Endodermal cell (in vitro differentiated cells): ENCODE measurements around the gene DSTN. TPM values are rescaled to one million over a fixed set of nuclear protein-coding genes. Genes with fewer than 3 reads are reported as not detected.

Experiments used
- DNase-seq: peaks from one replicate; pipeline ENCODE4 v3.0.0-alpha.2; 2017
- H3K27ac ChIP-seq: 2 replicates; pipeline ENCODE4 v1.5.1; 2013; ENCODE audit warnings: mild to moderate bottlenecking, low read depth, low read length, moderate library complexity
- H3K27me3 ChIP-seq: 2 replicates; pipeline ENCODE4 v1.6.1; 2013; ENCODE audit warnings: mild to moderate bottlenecking, low read length, moderate library complexity; ENCODE audit not compliant: insufficient read depth, control insufficient read depth, poor library complexity, severe bottlenecking
- H3K36me3 ChIP-seq: 2 replicates; pipeline ENCODE4 v1.7.0; 2013; ENCODE audit warnings: mild to moderate bottlenecking, low read length, moderate library complexity; ENCODE audit not compliant: control insufficient read depth, insufficient read depth
- H3K4me1 ChIP-seq: one replicate; pipeline ENCODE4 v1.7.0; 2013; ENCODE audit warnings: low read length; ENCODE audit not compliant: control insufficient read depth, insufficient read depth
- H3K4me3 ChIP-seq: 2 replicates; pipeline ENCODE4 v1.5.1; 2013; ENCODE audit warnings: mild to moderate bottlenecking, low read length, moderate library complexity
- H3K9ac ChIP-seq: 2 replicates; pipeline ENCODE4 v1.6.1; 2013; ENCODE audit warnings: mild to moderate bottlenecking, low read length, moderate library complexity; ENCODE audit not compliant: poor library complexity, severe bottlenecking; ENCODE audit errors: extremely low read depth
- H3K9me3 ChIP-seq: 2 replicates; pipeline ENCODE4 v1.6.1; 2013; ENCODE audit warnings: mild to moderate bottlenecking, low read length, moderate library complexity; ENCODE audit not compliant: control insufficient read depth
- H3K27ac Mint-ChIP-seq: 2 replicates; pipeline ENCODE4 v1.8.0; 2020; ENCODE audit warnings: mixed read lengths
- H3K27me3 Mint-ChIP-seq: 2 replicates; pipeline ENCODE4 v1.8.0; 2021; ENCODE audit warnings: mild to moderate bottlenecking, mixed read lengths; ENCODE audit not compliant: insufficient read depth
- H3K36me3 Mint-ChIP-seq: 2 replicates; pipeline ENCODE4 v1.8.0; 2020; ENCODE audit warnings: low read depth, mixed read lengths
- H3K4me1 Mint-ChIP-seq: 2 replicates; pipeline ENCODE4 v1.8.0; 2020; ENCODE audit warnings: mixed read lengths
- H3K4me3 Mint-ChIP-seq: 2 replicates; pipeline ENCODE4 v1.8.0; 2020; ENCODE audit warnings: mild to moderate bottlenecking, moderate library complexity, mixed read lengths
- H3K9me3 Mint-ChIP-seq: 2 replicates; pipeline ENCODE4 v1.8.0; 2020; ENCODE audit warnings: mild to moderate bottlenecking, mixed read lengths
- CTCF ChIP-seq: fragments of 200-600 bp; sonication (generic); conservative IDR thresholded peaks from 2 replicates; pipeline ENCODE4 v1.5.0; 2021; ENCODE audit warnings: antibody characterized with exemption, mild to moderate bottlenecking
- WGBS, 2 experiments: methylation state at CpG; one replicate each; pipeline versions ENCODE4 v1.1.5 to v1.1.7; 2013; ENCODE audit warnings: missing lambda C conversion rate in 2 of 2, mixed read lengths in 1 of 2; ENCODE audit not compliant: insufficient coverage in 1 of 2, insufficient read length in 1 of 2; 5-methylcytosine and 5-hydroxymethylcytosine counted together
- total RNA-seq, 2 donors: library from RNA; stranded (reverse); fragmentation: NEBNext Ultra II Directional in 1 of 2; extraction: Animal tissue kit (Norgen Biotek cat#: 25700) in 1 of 2; gene quantifications; 2 replicates in 1 of 2; 3 replicates in 1 of 2; pipeline ENCODE4 v1.2.1, GENCODE V29; 2021

The DSTN gene
- total RNA-seq, 2 donors from 2014 or later, result 196 to 204 TPM

GRCh38 chr20:17631576-17632319, 61.9 kb downstream of the DSTN start:
- Mint-ChIP-seq H3K4me1 (no peaks in the 10 kb centered on the region), H3K9me3 (no peaks in the 10 kb centered on the region), H3K27me3 (no peaks in the 10 kb centered on the region), H3K4me3 (no peak overlapping the region), H3K36me3 (peaks cover 75% of the 10 kb centered on the region), H3K27ac (no peak overlapping the region)
- no peak overlapping the region for H3K27ac ChIP-seq
- H3K27me3 ChIP-seq, result no peaks in the 10 kb centered on the region
- no peaks in the 10 kb centered on the region for H3K9me3 ChIP-seq
- H3K36me3 ChIP-seq, result peaks cover 92% of the 10 kb centered on the region
- no peak overlapping the region for H3K4me3 ChIP-seq
- H3K4me1 ChIP-seq, result no peaks in the 10 kb centered on the region
- no peak for DNase-seq
- H3K9ac ChIP-seq, result no peak overlapping the region
- no peak for TF ChIP-seq CTCF
- WGBS, 2 experiments, result 95 to 97% methylated on average over 6 to 9 of the region's 9 CpGs

- no peaks in the 10 kb centered on the region for H3K27me3 Mint-ChIP-seq
- Histone ChIP-seq H3K27me3 (no peaks in the 10 kb centered on the region), H3K4me3 (no peak overlapping the region), H3K9ac (no peak overlapping the region), H3K9me3 (no peaks in the 10 kb centered on the region), H3K36me3 (peaks cover 82% of the 10 kb centered on the region), H3K27ac (no peak overlapping the region), H3K4me1 (no peaks in the 10 kb centered on the region)
- no peaks in the 10 kb centered on the region for H3K4me1 Mint-ChIP-seq
- peaks cover 69% of the 10 kb centered on the region for H3K36me3 Mint-ChIP-seq
- TF ChIP-seq CTCF, result no peak
- H3K4me3 Mint-ChIP-seq, result no peak overlapping the region
- WGBS, 2 experiments, result 93 to 100% methylated on average over 3 to 13 of the region's 13 CpGs
- peak overlapping the region; percentile 71 for H3K27ac Mint-ChIP-seq
- DNase-seq, result no peak
- no peaks in the 10 kb centered on the region for H3K9me3 Mint-ChIP-seq
Measured at GRCh38 chr20:17633221-17633849, 63.5 kb downstream of the DSTN start.

DNA sequence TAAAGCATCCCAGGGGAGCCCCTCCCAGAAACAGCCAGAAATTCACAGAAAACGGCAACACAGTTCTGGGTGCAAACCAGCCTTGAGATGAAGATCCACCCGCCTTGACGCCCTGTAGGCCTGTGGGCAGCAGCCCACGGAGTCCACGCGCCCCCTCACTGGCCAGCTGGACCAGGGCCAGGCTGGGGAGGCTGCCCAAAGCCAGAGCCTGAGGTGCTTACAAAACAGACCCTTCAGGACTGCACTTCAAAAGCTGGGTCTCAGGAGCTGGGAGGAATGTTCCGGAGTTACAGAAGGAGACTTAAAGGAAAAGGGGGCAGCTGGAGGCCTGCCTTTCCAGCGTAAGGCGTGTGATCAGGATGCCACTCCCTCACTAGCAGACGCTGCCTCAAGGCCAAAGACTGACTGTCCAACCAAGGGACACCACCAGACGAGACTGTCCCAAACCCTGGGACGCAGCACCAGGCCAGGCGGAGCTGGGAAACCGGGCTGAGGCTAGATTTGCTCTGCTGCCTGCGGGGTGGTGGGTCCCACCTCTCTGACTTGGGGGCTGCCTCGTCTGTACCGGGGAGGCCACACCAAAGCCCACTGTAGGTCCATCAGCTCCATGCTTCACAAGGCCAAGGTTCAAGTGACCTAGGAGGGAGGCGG, 64.1 kb downstream of the DSTN start:
- Mint-ChIP-seq H3K27me3 (no peaks in the 10 kb centered on the region), H3K9me3 (no peaks in the 10 kb centered on the region), H3K36me3 (peaks cover 66% of the 10 kb centered on the region), H3K4me1 (no peaks in the 10 kb centered on the region), H3K4me3 (no peak overlapping the region), H3K27ac (no peak overlapping the region)
- no peaks in the 10 kb centered on the region for H3K9me3 ChIP-seq
- no peak overlapping the region for H3K4me3 ChIP-seq
- H3K36me3 ChIP-seq, result peaks cover 82% of the 10 kb centered on the region
- H3K4me1 ChIP-seq, result no peaks in the 10 kb centered on the region
- H3K27me3 ChIP-seq, result no peaks in the 10 kb centered on the region
- no peak for TF ChIP-seq CTCF
- 94 to 99% methylated on average over 14 to 18 of the region's 18 CpGs for WGBS, 2 experiments
- DNase-seq, result no peak
- no peak overlapping the region for H3K27ac ChIP-seq
- H3K9ac ChIP-seq, result no peak overlapping the region
